ENCODE measurements around the gene SDCBP2.

SDCBP2 gene

DNA sequence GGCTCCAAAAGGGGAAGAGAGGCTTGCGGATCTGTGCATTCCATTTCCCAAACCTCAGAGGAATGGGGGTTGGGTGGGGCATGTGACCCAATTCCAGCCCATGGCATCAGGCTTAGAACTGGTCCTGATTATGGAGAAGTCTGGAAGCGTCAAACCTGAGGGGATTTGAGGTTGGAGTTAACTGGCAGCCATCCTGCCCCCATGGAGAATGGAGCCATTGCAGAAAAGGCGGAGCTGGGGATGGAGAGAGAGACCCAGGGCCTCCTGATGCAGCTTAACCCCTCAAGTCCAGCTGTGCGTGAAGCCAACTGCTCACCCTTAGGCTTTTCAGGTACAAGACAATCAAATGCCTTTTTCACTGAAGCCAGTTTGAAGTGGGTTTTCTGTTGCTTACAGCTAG, 9.9 kb upstream of the SDCBP2 start:
- TF ChIP-seq, protein P1, sequence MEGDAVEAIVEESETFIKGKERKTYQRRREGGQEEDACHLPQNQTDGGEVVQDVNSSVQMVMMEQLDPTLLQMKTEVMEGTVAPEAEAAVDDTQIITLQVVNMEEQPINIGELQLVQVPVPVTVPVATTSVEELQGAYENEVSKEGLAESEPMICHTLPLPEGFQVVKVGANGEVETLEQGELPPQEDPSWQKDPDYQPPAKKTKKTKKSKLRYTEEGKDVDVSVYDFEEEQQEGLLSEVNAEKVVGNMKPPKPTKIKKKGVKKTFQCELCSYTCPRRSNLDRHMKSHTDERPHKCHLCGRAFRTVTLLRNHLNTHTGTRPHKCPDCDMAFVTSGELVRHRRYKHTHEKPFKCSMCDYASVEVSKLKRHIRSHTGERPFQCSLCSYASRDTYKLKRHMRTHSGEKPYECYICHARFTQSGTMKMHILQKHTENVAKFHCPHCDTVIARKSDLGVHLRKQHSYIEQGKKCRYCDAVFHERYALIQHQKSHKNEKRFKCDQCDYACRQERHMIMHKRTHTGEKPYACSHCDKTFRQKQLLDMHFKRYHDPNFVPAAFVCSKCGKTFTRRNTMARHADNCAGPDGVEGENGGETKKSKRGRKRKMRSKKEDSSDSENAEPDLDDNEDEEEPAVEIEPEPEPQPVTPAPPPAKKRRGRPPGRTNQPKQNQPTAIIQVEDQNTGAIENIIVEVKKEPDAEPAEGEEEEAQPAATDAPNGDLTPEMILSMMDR (conservative IDR thresholded peaks at IDR 0.05; ENCODE audit: low read depth, low read length) = no peak
- DNase-seq (ENCODE audit: low read depth) = no peak
- H3K4me3 ChIP-seq (ENCODE audit: low read length) = no peak overlapping the region

DNA sequence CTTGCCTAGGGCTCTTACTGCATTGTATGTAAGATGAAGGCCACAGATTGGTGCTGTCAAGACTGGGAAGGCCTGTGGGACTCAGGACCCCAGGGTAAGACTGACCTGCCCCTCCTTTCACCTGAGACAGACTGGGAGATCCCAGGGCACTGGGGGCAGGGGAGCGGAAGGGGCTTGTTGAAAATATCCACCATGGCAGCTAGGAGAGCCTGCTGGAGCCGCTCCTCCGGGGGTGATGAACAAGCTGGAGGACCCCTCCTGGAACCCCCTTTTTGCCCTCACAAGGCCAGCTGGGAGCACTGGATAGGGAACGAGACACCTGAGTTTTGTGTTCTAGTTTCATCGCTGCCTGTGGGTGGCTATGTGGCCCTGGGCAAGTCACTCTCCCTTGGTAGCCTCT, 9.2 kb upstream of the SDCBP2 start:
- no peak for DNase-seq (ENCODE audit: low read depth)
- TF ChIP-seq, protein P1 (conservative IDR thresholded peaks at IDR 0.05; ENCODE audit: low read depth, low read length) = no peak
- H3K4me3 ChIP-seq (ENCODE audit: low read length) = no peak overlapping the region

GRCh38 chr20:1337441-1337840, 8.5 kb upstream of the SDCBP2 start:
- TF ChIP-seq, protein P1 (conservative IDR thresholded peaks at IDR 0.05; ENCODE audit: low read depth, low read length) = no peak
- no peak overlapping the region for H3K4me3 ChIP-seq (ENCODE audit: low read length)
- no peak for DNase-seq (ENCODE audit: low read depth)

- TF ChIP-seq, protein P1 (conservative IDR thresholded peaks at IDR 0.05; ENCODE audit: low read depth, low read length) = no peak
- H3K4me3 ChIP-seq (ENCODE audit: low read length) = no peak overlapping the region
- DNase-seq (ENCODE audit: low read depth) = no peak
Observed at GRCh38 chr20:1336699-1337367, 7.9 kb upstream of the SDCBP2 start.

- TF ChIP-seq, protein P1 (conservative IDR thresholded peaks at IDR 0.05; ENCODE audit: low read depth, low read length) = no peak
- DNase-seq (ENCODE audit: low read depth) = no peak
Observed at GRCh38 chr20:1335961-1336698, 7.2 kb upstream of the SDCBP2 start.

DNA sequence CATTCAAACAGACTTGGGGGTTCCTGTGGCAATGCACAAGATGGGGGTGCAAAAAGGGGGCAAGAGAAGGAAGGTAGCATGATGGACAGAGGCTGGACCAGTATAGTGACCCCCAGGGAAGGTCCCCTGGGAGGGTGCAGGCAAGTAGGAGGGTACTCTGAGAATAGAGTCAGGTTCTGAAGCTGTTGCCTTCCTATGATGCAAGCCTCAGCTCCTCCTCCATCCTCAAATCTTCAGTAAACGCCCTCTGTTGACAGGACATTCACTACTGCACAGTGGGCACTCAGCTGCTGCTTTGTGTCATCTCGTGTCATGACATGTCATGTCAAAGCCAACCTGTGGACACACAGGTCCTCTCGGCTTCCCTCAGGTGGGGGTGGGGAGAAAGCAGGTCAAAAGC, 5.8 kb upstream of the SDCBP2 start:
- DNase-seq (ENCODE audit: low read depth) = no peak
- TF ChIP-seq, protein P1 (conservative IDR thresholded peaks at IDR 0.05; ENCODE audit: low read depth, low read length) = no peak
- no peak overlapping the region for H3K4me3 ChIP-seq (ENCODE audit: low read length)

More at GRCh38 chr20:1335961-1336698, 7.2 kb upstream of the SDCBP2 start:
- H3K4me3 ChIP-seq (ENCODE audit: low read length) = no peak overlapping the region

- TF ChIP-seq, protein P1 (conservative IDR thresholded peaks at IDR 0.05; ENCODE audit: low read depth, low read length) = no peak
- DNase-seq (ENCODE audit: low read depth) = no peak
- no peak overlapping the region for H3K4me3 ChIP-seq (ENCODE audit: low read length)
Observed at GRCh38 chr20:1334370-1334731, 5.4 kb upstream of the SDCBP2 start.
